HCT116 (cell line): ENCODE data around the gene PAGR1. TPM values are rescaled to one million over a fixed set of nuclear protein-coding genes. Genes with fewer than 3 reads are reported as not detected.

ENCODE experiments used
- ATAC-seq: fragments of 200-7000 bp; cut with Tn5 transposase; 2 replicates; pipeline ENCODE4 v1.9.1; 2020; ENCODE audit warnings: mild to moderate bottlenecking, moderate library complexity
- BruUV-seq: library from RNA; stranded (reverse); fragments of 400-500 nt; replicated peaks from 2 replicates; lab custom pipeline; 2021; lab: Mats Ljungman, UMichigan
- CTCF ChIA-PET: fragments of 300-600 bp; sonication (Branson Sonifier 250); formaldehyde crosslinking; loops from one replicate; lab custom pipeline; 2021; ENCODE audit warnings: antibody characterized with exemption; lab: Charles Lee
- POLR2A ChIA-PET: fragments of 300-600, 350-600 bp; sonication (Branson Sonifier 250); formaldehyde crosslinking; loops from one replicate; lab custom pipeline; 2021; ENCODE audit warnings: antibody characterized with exemption; lab: Charles Lee
- RAD21 ChIA-PET, 2 experiments: fragments of 300-600 bp; sonication (Branson Sonifier 250); formaldehyde crosslinking; loops; one replicate each; lab custom pipeline; 2023; ENCODE audit warnings: low total read pairs in 2 of 2; ENCODE audit not compliant: uncharacterized antibody in 2 of 2, unreplicated experiment in 2 of 2, low non-redundant PET in 1 of 2; lab: Charles Lee
- DNase-seq: peaks from one replicate; pipeline ENCODE4 v3.0.0-alpha.2; 2010; ENCODE audit warnings: low read depth, low spot score
- H2AFZ ChIP-seq: fragments of 200-600 bp; shearing (Covaris generic), sonication (generic); 2 replicates; pipeline ENCODE4 v1.6.1; 2017; ENCODE audit warnings: low read depth, mixed run types, mixed read lengths, antibody characterized with exemption, low read length; ENCODE audit not compliant: poor library complexity, severe bottlenecking
- H3K27ac ChIP-seq: 2 replicates; pipeline ENCODE4 v1.5.1; 2012; ENCODE audit warnings: low read depth, low read length
- H3K27me3 ChIP-seq: fragments of 200-600 bp; sonication (generic); 2 replicates; pipeline ENCODE4 v1.6.1; 2016; ENCODE audit warnings: mixed run types, low read length, mixed read lengths; ENCODE audit not compliant: insufficient read depth
- H3K36me3 ChIP-seq, 2 experiments: fragments of 200-500 bp in 1 of 2; fragments of 200-600 bp in 1 of 2; sonication (Bioruptor generic) in 1 of 2; sonication (generic) in 1 of 2; 2 replicates each; pipeline versions ENCODE4 v1.5.1 to v1.6.1; 2014 to 2016; ENCODE audit warnings: low read length in 2 of 2, inconsistent platforms in 1 of 2, mixed read lengths in 1 of 2, mixed run types in 1 of 2; ENCODE audit not compliant: insufficient read depth in 2 of 2, control insufficient read depth in 1 of 2
- H3K4me1 ChIP-seq, 2 experiments: fragments of 200-600 bp in 1 of 2; sonication (generic) in 1 of 2; 2 replicates each; pipeline versions ENCODE4 v1.5.1 to v1.6.1; 2012 to 2017; ENCODE audit warnings: low read length in 2 of 2, inconsistent platforms in 1 of 2, mild to moderate bottlenecking in 1 of 2, mixed read lengths in 1 of 2, mixed run types in 1 of 2, moderate library complexity in 1 of 2; ENCODE audit not compliant: insufficient read depth in 2 of 2, control insufficient read depth in 1 of 2
- H3K4me2 ChIP-seq: fragments of 200-600 bp; sonication (generic); 2 replicates; pipeline ENCODE4 v1.6.1; 2017; ENCODE audit warnings: mixed run types, low read length, mixed read lengths
- H3K4me3 ChIP-seq, 2 experiments: fragments of 200-600 bp in 1 of 2; sonication (generic) in 1 of 2; replicated peaks in 1 of 2; 2 replicates each; pipeline ENCODE4 v1.5.1; 2011 to 2016; ENCODE audit warnings: low read length in 2 of 2, control low read depth in 1 of 2, low read depth in 1 of 2, mild to moderate bottlenecking in 1 of 2, mixed read lengths in 1 of 2, mixed run types in 1 of 2
- H3K79me2 ChIP-seq: fragments of 200-600 bp; sonication (generic); 2 replicates; pipeline ENCODE4 v1.6.1; 2017; ENCODE audit warnings: mild to moderate bottlenecking, mixed run types, low read length, moderate library complexity, mixed read lengths; ENCODE audit not compliant: insufficient read depth
- H3K9ac ChIP-seq: fragments of 200-600 bp; sonication (generic); 2 replicates; pipeline ENCODE4 v1.6.1; 2016; ENCODE audit warnings: low read length, mixed read lengths
- H3K9me2 ChIP-seq: fragments of 200-600 bp; sonication (generic), shearing (Covaris generic); 2 replicates; pipeline ENCODE4 v1.6.1; 2017; ENCODE audit warnings: mixed run types, mild to moderate bottlenecking, moderate library complexity; ENCODE audit not compliant: insufficient read depth
- H3K9me3 ChIP-seq, 2 experiments: fragments of 200-500 bp in 1 of 2; fragments of 200-600 bp in 1 of 2; sonication (Bioruptor generic) in 1 of 2; sonication (generic) in 1 of 2; 2 replicates each; pipeline ENCODE4 v1.6.1; 2014 to 2017; ENCODE audit warnings: low read length in 2 of 2, mixed read lengths in 2 of 2, inconsistent platforms in 1 of 2, low read depth in 1 of 2, mild to moderate bottlenecking in 1 of 2, mixed run types in 1 of 2, moderate library complexity in 1 of 2; ENCODE audit not compliant: control insufficient read depth in 1 of 2, insufficient read depth in 1 of 2
- H4K20me1 ChIP-seq: fragments of 200-600 bp; sonication (generic), shearing (Covaris generic); 2 replicates; pipeline ENCODE4 v1.6.1; 2017; ENCODE audit warnings: mixed run types, mild to moderate bottlenecking, moderate library complexity; ENCODE audit not compliant: insufficient read depth
- CBX3 ChIP-seq: IDR thresholded peaks from 2 replicates; pipeline ENCODE4 v1.6.1; 2012; ENCODE audit warnings: low read depth
- CEBPB ChIP-seq: IDR thresholded peaks from 2 replicates; pipeline ENCODE4 v1.6.1; 2012; ENCODE audit warnings: low read depth
- ELF1 ChIP-seq: IDR thresholded peaks from 2 replicates; pipeline ENCODE4 v1.6.1; 2012; ENCODE audit warnings: low read depth, borderline replicate concordance
- EZH2 ChIP-seq: fragments of 200-600 bp; sonication (generic); IDR thresholded peaks from 2 replicates; pipeline ENCODE4 v1.6.1; 2017; ENCODE audit warnings: antibody characterized with exemption, mixed run types
- EZH2phosphoT487 ChIP-seq: fragments of 200-600 bp; IDR thresholded peaks from 2 replicates; pipeline ENCODE4 v1.6.1; 2018; ENCODE audit warnings: antibody characterized with exemption, borderline replicate concordance
- RAD21 ChIP-seq: IDR thresholded peaks from 2 replicates; pipeline ENCODE4 v1.6.1; 2012; ENCODE audit warnings: low read depth, mild to moderate bottlenecking
- TCF7L2 ChIP-seq: IDR thresholded peaks from 2 replicates; pipeline ENCODE4 v1.7.0; 2011; ENCODE audit warnings: borderline replicate concordance, inconsistent platforms; ENCODE audit not compliant: insufficient read depth, insufficient read length; ENCODE audit errors: extremely low read depth
- YY1 ChIP-seq: IDR thresholded peaks from 2 replicates; pipeline ENCODE4 v1.6.1; 2011; ENCODE audit warnings: low read length, low read depth, moderate library complexity, mild to moderate bottlenecking; ENCODE audit not compliant: insufficient replicate concordance; ENCODE audit errors: extremely low read depth
- ZFX ChIP-seq: fragments of 450-650 bp; IDR thresholded peaks from 2 replicates; pipeline ENCODE4 v1.6.1; 2017
- intact Hi-C: fragments of 100-400 bp; cut with micrococcal nuclease; formaldehyde crosslinking; loops from 2 replicates; pipeline ENCODE4 v1.10.0; 2022
- total RNA-seq: library from RNA; stranded (reverse); gene quantifications from one replicate; pipeline ENCODE4 v1.2.1, GENCODE V29; 2021; ENCODE audit not compliant: unreplicated experiment
- TF ChIP-seq, protein P1 (sequence below): IDR thresholded peaks from 2 replicates; pipeline ENCODE4 v1.6.1; 2012

PAGR1 gene
- total RNA-seq, 1 experiment from 2014 or later: 28.9 TPM

DNA sequence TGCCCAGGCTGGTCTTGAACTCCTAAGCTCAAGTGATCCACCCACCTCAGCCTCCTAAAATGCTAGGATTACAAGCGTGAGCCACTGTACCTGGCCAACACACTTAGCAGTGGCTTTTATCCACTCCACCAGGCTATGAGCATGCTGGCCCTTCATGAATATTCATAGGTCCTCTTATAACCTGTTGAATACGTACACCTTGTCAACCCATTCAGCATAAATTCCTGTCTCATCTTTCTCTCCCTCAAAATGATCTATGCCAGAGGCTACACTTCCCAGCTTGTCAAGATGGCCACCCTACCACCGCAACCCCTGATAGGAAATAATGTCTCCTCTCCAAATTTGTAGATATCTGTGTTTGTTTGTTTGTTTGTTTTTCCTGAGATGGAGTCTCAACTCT, 48.9 kb upstream of the PAGR1 start:
- Histone ChIP-seq H3K4me3 (no peak overlapping the region), H3K9me2 (no peaks in the 10 kb centered on the region), H3K4me2 (no peak overlapping the region), H3K9ac (no peak overlapping the region), H3K27me3 (no peaks in the 10 kb centered on the region), H3K27ac (no peak overlapping the region), H2AFZ (no peak overlapping the region), H4K20me1 (no peaks in the 10 kb centered on the region), H3K36me3 (no peaks in the 10 kb centered on the region), H3K9me3 (no peaks in the 10 kb centered on the region), H3K4me1 (peaks cover 18 to 20% of the 10 kb centered on the region in 2 experiments), H3K79me2 (no peaks in the 10 kb centered on the region)
- TF ChIP-seq RAD21 (no peak), YY1 (no peak), EZH2 (no peak), EZH2phosphoT487 (no peak)
- TF ChIP-seq, protein P1, sequence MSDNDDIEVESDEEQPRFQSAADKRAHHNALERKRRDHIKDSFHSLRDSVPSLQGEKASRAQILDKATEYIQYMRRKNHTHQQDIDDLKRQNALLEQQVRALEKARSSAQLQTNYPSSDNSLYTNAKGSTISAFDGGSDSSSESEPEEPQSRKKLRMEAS: no peak
- ChIA-PET CTCF (interaction anchor here (0.9 kb wide), 1 partner anchor 23 kb away, joined by 3 read pairs; the partner anchor contains the start of gene KIF22), RAD21 (no interaction called here), POLR2A (no interaction called here)
- no TSS peak for BruUV-seq
- intact Hi-C loops: no loop called here
- ATAC-seq (no peak), DNase-seq (no peak)

DNA sequence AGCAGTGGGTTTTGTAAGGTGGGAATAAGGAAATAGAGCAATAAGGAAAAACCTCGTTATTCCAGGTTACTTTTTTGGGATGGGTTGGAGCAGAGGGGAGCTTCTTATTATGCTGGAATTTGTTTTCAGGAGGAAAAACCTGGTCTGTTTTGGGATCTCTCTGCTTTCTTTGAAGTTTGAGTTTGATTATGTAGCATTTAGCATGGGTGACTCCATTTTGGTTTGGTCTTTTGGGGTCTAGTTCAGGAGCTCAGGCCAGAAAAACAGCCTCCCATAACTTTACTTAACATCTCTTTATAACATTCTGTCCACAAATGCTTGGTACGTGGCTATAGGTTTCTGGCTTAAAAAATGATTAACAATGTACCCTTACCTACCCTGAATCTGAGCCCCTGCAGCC, 46.4 kb upstream of the PAGR1 start:
- H3K4me2 ChIP-seq: no peak overlapping the region
- H3K27ac ChIP-seq: no peak overlapping the region
- CTCF ChIA-PET: interaction anchor here (1.1 kb wide), 1 partner anchor 40 kb away, joined by 3 read pairs; no protein-coding TSS in a partner anchor
- no peak overlapping the region for H3K9ac ChIP-seq
- H3K27me3 ChIP-seq: no peaks in the 10 kb centered on the region
- ATAC-seq (no peak), DNase-seq (no peak)
- H3K79me2 ChIP-seq: no peaks in the 10 kb centered on the region
- RAD21 ChIA-PET: no interaction called here
- H3K9me3 ChIP-seq: no peaks in the 10 kb centered on the region
- H4K20me1 ChIP-seq: no peaks in the 10 kb centered on the region
- BruUV-seq: no TSS peak
- POLR2A ChIA-PET: interaction anchor here (0.6 kb wide), 1 partner anchor 17 kb away, joined by 4 read pairs; no protein-coding TSS in a partner anchor
- H3K4me1 ChIP-seq: peaks cover 14 to 18% of the 10 kb centered on the region in 2 experiments
- intact Hi-C loops: no loop called here
- H2AFZ ChIP-seq: no peak overlapping the region
- TF ChIP-seq ZFX: no peak
- TF ChIP-seq ELF1: no peak
- TF ChIP-seq EZH2phosphoT487: no peak
- no peak for TF ChIP-seq EZH2
- no peak for TF ChIP-seq CEBPB
- TF ChIP-seq TCF7L2: no peak
- no peak for TF ChIP-seq CBX3
- TF ChIP-seq RAD21: no peak
- H3K9me2 ChIP-seq: no peaks in the 10 kb centered on the region
- H3K36me3 ChIP-seq: no peaks in the 10 kb centered on the region
- H3K4me3 ChIP-seq: no peak overlapping the region
